ENCODE measurements around the gene DENND10.
A peak's percentile ranks its signal among the peaks of the same experiment; 100 is the strongest.

Gene DENND10, protein sequence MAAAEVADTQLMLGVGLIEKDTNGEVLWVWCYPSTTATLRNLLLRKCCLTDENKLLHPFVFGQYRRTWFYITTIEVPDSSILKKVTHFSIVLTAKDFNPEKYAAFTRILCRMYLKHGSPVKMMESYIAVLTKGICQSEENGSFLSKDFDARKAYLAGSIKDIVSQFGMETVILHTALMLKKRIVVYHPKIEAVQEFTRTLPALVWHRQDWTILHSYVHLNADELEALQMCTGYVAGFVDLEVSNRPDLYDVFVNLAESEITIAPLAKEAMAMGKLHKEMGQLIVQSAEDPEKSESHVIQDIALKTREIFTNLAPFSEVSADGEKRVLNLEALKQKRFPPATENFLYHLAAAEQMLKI

DNA sequence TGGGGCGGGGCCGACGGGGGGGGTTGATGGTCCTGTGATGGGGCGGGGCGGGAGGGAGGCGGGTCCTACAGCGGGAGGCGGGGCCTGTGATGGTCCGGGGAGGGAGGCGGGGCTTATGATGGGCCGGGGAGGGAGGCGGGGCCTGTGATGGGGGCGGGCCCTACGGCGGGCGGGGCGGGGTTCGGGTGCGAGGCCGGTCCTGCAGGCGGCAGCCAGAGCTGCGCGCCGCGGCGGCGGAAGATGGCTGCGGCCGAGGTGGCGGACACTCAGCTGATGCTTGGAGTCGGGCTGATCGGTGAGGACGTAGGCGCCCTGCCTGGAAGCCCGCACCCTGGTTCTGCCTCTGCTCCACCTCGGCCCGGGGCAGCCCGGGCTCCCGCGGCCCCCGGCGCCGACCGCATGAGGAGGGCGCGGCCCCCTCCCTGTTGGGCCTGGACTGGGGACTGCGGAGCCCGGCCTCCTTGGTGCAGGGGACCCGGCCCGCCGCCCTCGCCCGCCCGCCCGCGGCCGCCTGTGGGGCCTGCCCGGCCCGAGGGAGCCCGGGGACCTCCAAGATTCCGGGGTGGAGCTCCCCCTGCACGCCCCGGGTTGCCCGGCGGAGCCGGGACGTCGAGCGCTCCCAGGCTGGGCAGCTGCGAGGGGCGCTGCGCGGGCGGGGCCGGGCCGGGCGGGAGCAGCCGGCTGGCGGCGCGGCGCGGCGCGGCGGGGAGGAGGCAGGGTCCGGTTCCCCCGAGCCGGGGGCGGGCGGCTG is at the start of gene DENND10:
DENND10 (plus strand) TSS at position 211 of the 751 bp plus-strand sequence; CDS start at position 241, 30 bp downstream.
- peak; percentile 24 to 93 (median 82) for DNase-seq

DNA sequence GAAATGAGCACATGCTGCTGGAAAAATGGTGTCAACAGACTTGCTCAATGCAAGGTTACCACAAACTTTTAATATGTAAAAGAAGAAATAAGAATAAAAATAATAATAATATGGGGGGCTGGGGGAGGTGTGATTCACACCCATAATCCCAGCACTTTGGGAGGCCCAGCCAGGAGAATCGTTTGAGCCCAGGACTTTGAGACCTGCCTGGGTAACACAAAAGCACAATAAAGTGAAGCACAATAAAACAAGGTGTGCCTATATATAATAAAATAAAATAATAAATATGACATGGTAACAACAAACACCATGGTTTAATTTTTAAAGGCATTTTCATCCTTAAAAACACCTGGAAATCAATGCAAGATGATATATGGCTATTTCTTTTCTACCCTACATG is 48.4 kb upstream of the DENND10 start:
- no peak for DNase-seq

DNA sequence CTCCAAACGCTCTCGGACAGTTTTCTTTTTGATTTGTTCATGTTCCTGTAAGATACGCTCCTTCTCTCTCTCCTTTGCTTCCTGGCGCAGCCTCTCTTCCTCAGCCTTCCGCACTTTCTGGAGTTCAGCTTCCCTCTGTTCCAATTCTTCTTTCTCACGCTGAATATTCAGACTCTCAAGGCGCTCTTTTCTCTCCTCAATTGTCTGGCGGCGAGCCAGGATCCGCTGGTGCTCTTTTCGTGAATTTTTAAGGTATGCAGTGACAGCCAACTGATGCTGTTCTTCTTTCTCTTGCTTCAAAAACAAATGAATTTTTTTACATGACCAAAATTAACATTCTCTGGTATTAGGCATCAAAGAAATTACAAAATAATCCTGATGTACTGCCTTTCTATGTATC is 45.9 kb upstream of the DENND10 start:
- DNase-seq: peak in 1 of 58 donors; percentile 3

DNA sequence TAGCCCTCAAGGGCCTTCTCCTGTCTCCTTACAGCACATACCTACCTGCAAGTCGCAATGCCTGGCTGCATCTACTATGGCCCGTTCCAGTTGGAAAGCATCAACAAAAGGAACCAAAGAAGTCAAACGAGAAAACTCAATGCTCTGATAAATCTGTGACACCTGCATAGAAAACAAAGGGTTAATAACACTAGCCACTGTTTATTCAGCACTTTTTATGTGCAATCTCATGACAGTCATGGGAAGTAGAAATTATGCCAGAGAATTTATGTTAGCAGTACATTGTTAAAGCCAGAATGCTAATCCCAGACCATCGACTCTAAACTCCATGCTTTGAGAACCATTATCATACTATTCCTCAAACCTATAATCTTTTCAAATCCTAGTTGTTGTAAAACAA is 44.4 kb upstream of the DENND10 start:
- no peak for DNase-seq

DNA sequence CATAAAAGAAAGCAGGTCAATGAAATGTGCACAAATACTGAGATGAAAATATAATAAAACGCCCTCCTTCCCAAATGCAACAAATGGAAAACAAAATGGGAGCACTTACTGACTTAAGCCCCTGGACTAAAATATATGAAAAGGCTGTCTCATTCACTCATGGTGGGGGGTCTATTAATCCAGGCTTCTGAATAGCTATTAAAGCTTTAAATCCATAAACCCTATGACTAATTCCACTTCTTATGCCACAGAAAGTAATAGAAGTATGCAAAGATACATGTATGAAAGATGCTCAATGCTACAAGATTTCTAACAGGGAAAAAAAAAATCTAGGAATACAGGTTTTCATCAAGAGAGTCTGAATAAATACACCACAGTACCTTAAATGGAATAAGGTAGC is 43.8 kb upstream of the DENND10 start:
- DNase-seq: no peak

DNA sequence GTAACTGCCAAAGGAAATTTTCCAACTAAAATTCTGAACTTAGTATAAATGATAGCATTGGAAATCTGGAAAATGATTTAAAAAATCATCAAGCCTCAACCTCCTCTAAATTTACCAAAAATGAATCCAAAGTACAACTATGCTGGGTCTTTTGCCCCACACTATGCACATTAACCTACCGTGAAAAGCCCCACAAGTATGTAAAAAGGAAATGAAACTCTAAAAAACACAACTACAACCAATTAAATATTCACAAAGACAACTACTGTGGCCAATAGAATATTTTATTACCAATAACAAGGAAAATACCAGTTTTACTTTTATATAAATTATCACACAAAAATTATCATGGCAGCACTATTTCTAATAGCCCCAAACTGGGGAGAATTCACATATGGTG is 42.6 kb upstream of the DENND10 start:
- no peak for DNase-seq

DNA sequence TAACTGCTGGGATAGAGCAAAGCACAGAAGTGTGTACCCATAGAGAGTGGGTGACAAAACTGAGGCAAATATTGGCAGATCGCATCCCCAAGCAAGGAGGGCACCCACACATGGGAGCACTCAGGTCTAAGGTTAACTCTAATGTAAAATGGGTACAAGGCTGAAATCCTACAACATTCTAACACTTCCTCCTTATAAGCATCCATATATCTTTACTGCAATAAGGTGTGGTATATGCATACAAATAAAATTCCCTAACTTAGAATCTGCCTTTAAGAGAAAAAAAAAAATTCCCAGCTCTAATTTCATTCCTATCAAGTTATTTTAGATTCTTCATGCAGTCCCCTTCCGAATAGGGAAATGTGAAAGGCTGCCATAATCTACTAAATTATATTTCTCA is 42.0 kb upstream of the DENND10 start:
- DNase-seq: no peak

DNA sequence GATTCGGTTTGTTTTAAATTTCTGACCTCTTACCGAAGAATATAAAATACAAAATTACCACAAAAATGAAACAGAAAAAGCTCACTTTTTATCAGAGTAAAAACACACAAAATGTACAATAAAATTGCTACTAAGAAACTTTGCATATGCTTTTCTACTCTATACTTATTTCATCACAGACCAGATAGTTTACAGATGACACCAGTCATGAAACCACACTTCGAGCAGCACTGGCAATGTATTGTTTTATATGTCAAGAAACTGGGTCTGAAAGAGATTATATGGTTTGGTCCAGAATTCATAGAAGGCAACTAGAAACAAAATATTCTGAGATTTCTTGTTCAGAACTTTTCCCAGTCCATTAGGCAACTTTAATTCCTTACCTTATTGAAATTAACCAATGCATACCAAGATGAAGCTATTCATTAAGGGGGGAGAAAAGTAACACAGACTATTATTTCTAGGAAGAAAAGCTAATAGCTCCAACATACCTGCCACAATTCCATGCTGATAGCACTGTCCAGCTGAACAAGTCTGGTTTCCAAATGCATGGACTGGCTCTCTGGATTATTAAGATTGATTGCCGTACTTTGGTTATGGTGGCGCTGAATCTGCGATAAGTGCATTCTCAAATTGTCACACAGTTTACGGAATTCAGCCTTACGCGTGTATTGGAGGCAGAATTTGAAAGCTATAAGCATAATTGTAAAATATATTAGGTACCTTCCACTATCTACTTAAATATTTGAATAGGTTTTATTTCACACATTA is 33.3 kb upstream of the DENND10 start:
- DNase-seq: no peak

DNA sequence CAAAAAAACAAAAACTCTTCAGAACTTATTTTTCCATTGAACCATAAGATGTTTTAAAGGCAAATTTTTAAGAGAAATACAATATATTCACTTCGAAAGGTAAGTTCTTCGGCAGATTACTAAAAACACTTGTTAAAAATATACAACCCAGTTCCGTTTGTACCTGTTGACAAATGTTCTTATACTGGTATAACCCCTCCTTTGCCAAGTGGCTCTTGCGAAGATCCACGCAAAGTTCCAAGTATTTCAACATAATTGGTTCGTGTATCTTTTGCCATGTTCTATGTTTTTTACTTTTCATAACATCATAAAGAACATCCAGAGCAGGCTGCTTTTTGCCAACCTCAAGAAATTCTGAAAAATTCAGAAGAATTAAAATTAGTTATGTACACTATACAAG is 30.3 kb upstream of the DENND10 start:
- no peak for DNase-seq

DNA sequence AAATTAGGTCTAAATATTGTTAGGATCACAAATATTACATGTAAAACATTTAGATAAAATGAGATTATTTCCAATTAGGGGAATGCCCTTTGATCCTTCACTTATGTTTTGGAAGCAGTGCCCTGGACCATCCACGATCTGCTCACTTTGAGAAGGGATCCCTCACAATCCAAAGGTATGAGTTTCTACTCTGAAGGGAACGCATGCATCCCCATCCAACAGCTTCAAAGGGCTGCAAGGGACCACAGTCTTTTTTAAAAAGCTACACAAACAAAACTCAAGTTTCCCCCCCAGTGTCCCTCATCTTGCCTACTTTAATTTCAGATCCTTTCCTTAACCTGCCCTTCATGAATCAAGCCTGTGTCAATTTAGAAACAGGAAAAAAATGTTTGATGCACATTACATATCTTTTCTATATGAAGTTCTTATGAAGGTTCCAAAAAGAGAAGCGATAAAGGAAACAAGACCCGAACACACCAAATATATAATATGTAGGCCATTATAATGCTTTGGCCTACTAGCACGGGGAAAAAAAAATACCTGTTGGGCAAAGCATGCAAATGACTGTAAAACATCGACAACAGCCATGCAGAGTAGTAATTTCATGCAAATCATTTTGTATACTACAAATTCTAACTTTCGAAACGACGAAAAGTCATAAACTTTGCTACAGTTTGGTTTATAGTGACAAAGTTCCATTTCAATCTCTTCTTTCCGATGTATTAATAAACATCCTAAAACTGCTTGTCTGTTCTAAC is 25.3 kb upstream of the DENND10 start:
- no peak for DNase-seq

DNA sequence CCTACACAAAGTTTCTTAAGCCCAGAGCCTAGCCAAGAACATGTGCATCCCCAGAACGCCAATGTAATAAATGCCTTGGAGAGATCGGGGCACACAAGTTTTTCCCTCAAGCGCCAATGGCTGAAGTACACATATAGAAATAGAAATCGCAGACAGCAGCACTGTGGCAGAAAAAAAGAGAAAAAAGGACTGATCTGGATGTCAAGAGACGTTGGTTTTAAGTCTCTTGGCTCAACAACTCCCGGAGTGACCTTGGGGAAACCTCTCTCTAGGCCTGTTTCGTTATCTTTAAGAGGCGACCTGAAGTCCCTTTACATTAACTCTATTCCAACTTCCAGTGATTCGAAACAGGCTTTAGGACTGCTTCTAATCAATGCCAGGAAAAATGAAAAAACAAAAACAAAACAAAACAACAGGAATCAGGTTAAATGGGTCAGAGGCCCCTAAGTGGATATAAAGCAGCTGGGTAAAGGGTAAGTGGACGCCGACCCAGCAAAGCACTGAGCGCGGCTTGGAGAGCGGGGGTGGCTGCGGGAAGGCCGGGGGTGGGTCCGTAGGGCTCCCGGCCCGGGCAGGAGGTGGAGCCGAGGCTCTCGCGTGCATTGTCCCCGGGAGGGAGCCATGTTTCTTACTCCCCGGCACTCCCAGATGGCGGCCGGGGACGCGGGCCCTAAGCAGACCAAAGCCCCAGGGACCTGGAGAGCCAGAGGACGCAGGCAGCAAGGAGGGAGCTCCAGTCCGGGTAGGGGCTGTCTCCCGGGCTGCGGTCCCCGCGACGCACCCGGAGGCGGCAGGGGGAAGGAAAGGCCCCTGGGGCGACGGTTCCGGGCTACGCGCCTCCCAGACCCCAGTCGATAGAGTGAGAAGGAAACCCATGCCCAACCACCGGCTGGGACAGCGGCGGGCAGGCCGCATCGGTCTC is 24.1 kb upstream of the DENND10 start:
- peak in 42 of 58 donors; percentile 16 to 80 (median 48) for DNase-seq

DNA sequence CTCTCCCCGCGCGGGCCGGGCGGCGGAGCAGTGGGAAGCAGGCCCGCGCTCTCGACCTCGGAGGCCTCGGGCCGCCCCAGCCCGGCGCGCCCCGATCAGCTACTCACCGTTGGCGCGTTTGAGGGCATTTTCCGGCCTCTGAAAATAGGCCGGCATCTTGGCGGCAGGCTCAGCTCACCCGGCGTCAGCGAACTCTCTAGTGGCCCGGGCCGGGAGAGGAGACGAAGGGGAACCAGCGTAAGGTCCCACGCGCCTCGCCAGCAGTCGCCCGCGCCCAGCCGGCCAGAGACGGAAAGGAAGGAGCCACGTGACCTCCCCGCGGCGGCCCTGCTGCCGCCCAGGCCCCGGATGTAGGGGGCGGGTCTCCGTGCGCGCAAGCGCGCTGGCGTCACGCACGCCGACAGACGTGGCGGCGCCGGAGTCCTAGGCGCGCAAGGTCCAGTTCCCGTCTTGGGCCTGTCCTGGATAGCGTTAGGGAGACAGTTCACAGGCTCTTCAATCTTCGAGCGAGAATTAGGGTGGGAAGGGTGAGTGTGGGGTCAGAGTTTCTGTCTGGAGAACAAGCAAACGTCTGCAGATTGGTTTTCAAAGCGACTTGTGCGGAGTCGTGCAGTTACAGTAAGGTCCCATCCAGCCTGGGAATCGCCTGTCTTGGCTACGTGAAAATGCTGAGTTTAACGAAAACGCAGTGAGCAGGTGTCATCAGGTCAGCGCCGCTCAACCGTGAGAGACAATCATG is 23.2 kb upstream of the DENND10 start, which contains the start of gene EIF3A:
EIF3A (minus strand) TSS at position 297 of the 739 bp plus-strand sequence; CDS start at position 156, 141 bp downstream.
- peak; percentile 65 to 95 (median 88) for DNase-seq

DNA sequence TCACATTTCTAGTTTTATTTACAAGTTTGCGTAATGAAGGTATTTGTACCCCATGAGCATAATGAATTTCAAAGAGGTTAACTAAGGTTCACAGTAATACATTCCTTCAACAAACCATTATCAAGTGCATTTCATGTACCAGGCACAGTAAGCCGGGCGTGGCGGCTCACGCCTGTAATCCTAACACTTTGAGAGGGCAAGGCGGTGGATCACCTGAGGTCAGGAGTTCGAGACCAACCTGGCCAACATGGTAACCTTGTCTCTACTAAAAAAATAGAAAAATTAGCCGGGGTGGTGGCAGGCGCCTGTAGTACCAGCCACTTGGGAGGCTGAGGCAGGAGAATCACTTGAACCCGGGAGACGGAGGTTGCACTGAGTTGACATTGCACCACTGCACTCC is 19.0 kb upstream of the DENND10 start:
- no peak for DNase-seq

DNA sequence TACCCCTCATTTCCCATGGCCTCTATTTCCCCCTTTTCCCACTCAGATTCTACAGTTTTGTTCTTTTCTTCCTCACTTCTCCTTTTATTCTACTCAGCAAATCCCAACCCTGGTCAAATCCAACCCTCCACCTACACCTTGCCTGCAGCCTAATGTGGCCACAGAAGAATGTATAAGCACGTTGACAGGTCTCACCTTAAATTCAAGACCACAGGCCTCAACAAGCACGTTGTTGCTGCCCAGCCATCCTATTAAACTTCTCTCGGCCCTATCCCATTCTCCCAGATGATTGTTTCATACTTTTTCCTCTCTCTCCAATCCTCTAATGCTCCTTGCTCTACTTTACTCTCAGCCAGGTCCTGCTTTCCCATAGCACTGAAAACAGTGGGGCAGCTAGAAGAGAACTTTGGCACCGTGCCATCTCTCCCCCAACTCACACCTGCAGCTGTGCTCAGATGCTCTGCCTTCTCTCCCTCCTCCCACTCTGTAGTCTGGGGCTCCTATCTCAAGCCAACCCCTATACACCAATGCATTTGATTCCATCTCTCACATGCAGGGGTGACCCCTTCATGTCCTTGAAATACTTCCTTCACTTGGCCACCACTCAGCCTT is 16.5 kb upstream of the DENND10 start:
- DNase-seq: no peak

DNA sequence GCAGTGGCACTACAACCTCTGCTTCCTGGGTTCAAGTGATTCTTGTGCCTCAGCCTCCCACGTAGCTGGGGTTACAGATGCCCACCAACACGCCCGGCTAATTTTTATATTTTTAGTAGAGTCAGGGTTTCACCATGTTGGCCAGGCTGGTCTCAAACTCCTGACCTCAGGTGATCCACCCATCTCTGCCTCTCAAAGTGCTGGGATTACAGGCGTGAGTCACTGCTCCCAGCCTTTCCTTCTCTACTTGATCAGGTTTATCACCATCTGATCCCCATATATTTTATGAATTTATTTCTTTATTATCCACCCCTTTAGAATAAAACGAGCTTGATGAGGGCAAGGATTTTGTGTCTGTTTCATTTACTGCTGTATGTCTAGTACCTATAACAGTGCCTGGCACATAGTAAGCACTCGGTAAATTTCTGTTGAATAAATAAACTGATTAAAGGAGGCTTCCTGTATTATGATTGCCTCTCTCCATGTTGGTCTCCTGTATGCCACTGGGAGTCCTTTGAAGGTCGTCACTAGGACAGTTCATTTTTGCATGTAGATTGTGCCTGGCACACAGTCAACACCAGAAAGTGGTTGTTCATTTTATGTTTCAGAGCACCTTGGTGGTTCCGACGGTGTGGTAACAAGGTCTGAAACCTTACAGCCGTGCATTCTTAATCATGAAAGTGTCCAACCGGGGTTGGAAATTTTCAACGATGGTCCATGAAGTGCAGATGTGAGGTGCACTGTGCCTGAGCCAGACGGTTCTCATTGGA is 13.7 kb upstream of the DENND10 start:
- no peak for DNase-seq

DNA sequence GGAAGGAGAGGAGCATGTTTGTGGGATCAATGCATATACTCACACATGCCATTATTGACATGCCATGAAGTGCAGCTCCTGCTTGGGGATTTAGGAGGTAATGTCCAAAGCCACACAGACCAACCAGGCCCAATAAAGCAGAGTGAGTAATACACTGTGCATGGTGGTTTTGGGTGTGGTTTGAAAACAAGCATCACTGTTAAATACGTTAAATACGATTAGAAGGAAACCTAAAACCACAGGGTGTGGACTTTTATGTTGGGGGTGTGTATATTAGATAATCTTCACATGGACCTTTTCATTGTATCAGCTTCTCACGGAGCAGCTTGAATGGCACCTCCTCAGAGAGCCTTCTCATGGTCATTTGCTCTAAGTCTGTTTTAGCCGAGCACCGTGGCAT is 12.9 kb upstream of the DENND10 start:
- DNase-seq: no peak

DNA sequence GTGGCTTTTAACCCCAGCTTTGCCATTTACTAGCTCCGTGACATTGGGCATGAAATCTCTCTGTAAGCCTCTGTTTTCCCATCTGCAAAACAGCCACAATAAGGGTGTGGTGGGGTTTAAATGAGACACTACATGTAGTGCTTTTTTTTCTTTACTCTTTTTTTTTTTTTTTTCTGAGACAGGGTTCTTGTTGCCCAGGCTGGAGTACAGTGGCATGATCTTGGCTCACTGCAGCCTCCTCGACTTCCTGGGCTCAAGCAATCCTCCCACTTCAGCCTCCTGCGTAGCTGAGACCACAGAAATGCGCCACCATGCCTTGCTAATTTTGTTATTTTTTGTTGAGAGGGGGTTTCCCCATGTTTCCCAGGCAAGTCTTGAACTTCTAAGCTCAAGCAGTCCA is 8.3 kb upstream of the DENND10 start:
- DNase-seq: no peak

Measured in anterior cingulate cortex (tissue), 58 donors.